WI38 (cell line): Measurements from ENCODE around the gene DUSP5.

Experiments
- H3K4me3 ChIP-seq: 2 replicates; pipeline ENCODE4 v1.5.1; 2011; ENCODE audit warnings: low read depth, mild to moderate bottlenecking, control low read depth, low read length
- CTCF ChIP-seq: IDR thresholded peaks from 2 replicates; pipeline ENCODE4 v1.5.1; 2012; ENCODE audit warnings: low read depth, mild to moderate bottlenecking, control low read depth, low read length

DUSP5 gene

GRCh38 chr10:110508806-110509544 is 11.3 kb downstream of the DUSP5 start:
- TF ChIP-seq CTCF, result no peak
- no peak overlapping the region for H3K4me3 ChIP-seq

- no peak overlapping the region for H3K4me3 ChIP-seq
- TF ChIP-seq CTCF, result no peak
Observed at GRCh38 chr10:110509560-110509959, 11.9 kb downstream of the DUSP5 start.

DNA sequence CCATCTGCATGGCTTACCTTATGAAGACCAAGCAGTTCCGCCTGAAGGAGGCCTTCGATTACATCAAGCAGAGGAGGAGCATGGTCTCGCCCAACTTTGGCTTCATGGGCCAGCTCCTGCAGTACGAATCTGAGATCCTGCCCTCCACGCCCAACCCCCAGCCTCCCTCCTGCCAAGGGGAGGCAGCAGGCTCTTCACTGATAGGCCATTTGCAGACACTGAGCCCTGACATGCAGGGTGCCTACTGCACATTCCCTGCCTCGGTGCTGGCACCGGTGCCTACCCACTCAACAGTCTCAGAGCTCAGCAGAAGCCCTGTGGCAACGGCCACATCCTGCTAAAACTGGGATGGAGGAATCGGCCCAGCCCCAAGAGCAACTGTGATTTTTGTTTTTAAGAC is 12.4 kb downstream of the DUSP5 start:
- TF ChIP-seq CTCF, result no peak
- no peak overlapping the region for H3K4me3 ChIP-seq

GRCh38 chr10:110510730-110511129 is 13.0 kb downstream of the DUSP5 start:
- TF ChIP-seq CTCF, result no peak

GRCh38 chr10:110511734-110512449 is 14.2 kb downstream of the DUSP5 start:
- no peak for TF ChIP-seq CTCF
- H3K4me3 ChIP-seq, result no peak overlapping the region

More at GRCh38 chr10:110510730-110511129, 13.0 kb downstream of the DUSP5 start:
- no peak overlapping the region for H3K4me3 ChIP-seq

DNA sequence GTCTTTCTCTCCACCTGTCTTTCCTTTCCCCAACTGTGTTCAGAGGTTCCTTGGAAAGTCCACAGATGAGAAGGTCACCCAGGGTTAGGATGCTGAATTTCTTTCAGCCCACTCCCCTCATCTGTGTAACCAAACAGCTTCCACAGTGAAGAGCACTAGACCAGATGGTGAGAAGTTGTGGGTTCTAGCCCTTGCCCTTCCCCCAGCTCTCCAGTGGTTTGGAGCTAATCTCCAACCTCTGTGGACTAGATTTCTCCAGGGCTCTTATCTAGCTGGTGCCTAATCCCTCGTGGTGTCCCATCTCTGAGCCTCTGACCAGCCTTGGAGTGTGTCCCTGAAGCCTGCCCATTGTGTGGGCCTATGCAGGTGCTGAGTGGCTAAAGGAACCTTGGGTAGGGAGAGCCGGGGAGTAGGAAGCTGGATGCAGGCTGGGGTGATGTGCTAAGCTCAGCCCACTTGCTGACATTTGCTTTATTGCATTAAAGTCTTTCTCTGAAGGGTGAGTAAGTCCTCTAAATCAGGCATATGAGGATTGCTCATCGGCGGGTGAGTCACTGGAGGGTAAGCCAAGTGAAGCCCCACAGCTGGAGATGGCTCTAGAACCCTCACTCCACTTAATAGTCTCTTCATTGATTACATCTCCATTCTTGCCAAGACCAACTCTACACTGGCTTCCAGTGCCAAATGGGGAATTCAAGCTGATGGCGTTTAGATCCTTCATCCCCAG is 14.9 kb downstream of the DUSP5 start:
- TF ChIP-seq CTCF, result no peak

More for the DNA sequence above, 14.9 kb downstream of the DUSP5 start:
- no peak overlapping the region for H3K4me3 ChIP-seq
